Mucosa of descending colon (tissue), 3 donors: ENCODE measurements around the gene HNRNPDL. TPM values are rescaled to one million over a fixed set of nuclear protein-coding genes. Genes with fewer than 3 reads are reported as not detected.
"Not testable (repeated sequence)": the region's sequence is repeated elsewhere in the genome, so short reads cannot be mapped to it uniquely, and the experiment has no call there.

Experiments
- ATAC-seq: fragments of 200-7000 bp; cut with Tn5 transposase; one replicate; pipeline ENCODE4 v1.9.1; 2020; ENCODE audit warnings: mild to moderate bottlenecking, moderate library complexity
- DNase-seq, 3 donors: peaks; one replicate each; pipeline ENCODE4 v3.0.0-alpha.2; 2020
- H3K36me3 ChIP-seq: fragments of 200-600 bp; one replicate; pipeline ENCODE4 v1.8.0; 2021; ENCODE audit warnings: low read depth, mild to moderate bottlenecking
- H3K4me1 ChIP-seq: fragments of 200-600 bp; one replicate; pipeline ENCODE4 v1.8.0; 2021; ENCODE audit warnings: low read depth, mild to moderate bottlenecking
- H3K4me3 ChIP-seq: fragments of 200-600 bp; one replicate; pipeline ENCODE4 v1.8.0; 2021; ENCODE audit warnings: mild to moderate bottlenecking
- H3K9me3 ChIP-seq: fragments of 200-600 bp; one replicate; pipeline ENCODE4 v1.8.0; 2021; ENCODE audit warnings: mild to moderate bottlenecking
- intact Hi-C, 2 donors: fragments of 100-400 bp; cut with DNase I in 1 of 2; cut with micrococcal nuclease in 1 of 2; formaldehyde crosslinking; loops; one replicate each; pipeline versions ENCODE4 v1.11.0 to v1.11.1; 2022; cut with DNase I, micrococcal nuclease
- long read RNA-seq, 2 donors: library from polyadenylated mRNA; unstranded; transcript quantifications; one replicate each; pipeline ENCODE4 v2.0.0, GENCODE V29; 2019 to 2021
- total RNA-seq, 3 donors: library from RNA; stranded (reverse); fragmentation: NEBNext Ultra II Directional in 2 of 3; extraction: Animal tissue kit (Norgen Biotek cat#: 25700) in 2 of 3; gene quantifications; one replicate each; pipeline versions ENCODE4 v1.2.1 to v1.2.4, GENCODE V29; 2021 to 2023
- TF ChIP-seq, protein P1 (sequence below): fragments of 200-600 bp; IDR thresholded peaks from one replicate; pipeline ENCODE4 v1.8.0; 2022; ENCODE audit warnings: antibody characterized with exemption, mild to moderate bottlenecking
- donor health status: DM: no; HTN: no; CAD: no; lungs with moderate emphysema.
- donor health status: DM: no; HTN: no; CAD: no.
- donor health status: DM: no; HTN: yes; CAD: no.

HNRNPDL gene
- total RNA-seq: 100 to 1,000 TPM in 2 of 3 donors, 10 to 100 TPM in 1; 84.1 to 186 (median 107) TPM
- long read RNA-seq, donor 1, transcript HNRNPDL-201 (8 exons, 3,781 nt): major isoform, 133 of 232 reads
- long read RNA-seq, donor 1, transcript HNRNPDL-204 (7 exons, 2,404 nt): minor isoform, 54 of 232 reads
- long read RNA-seq, donor 1, transcript HNRNPDL-202 (9 exons, 1,402 nt): minor isoform, 11 of 232 reads
- long read RNA-seq, donor 1, partial matches to known transcripts: 21 of 232 reads
- long read RNA-seq, donor 1, other reads (novel, unspliced or antisense): 8 of 232 reads
- long read RNA-seq, donor 2, transcript HNRNPDL-201 (8 exons, 3,781 nt): major isoform, 17 of 40 reads
- long read RNA-seq, donor 2, transcript HNRNPDL-204 (7 exons, 2,404 nt): minor isoform, 8 of 40 reads
- long read RNA-seq, donor 2, partial matches to known transcripts: 10 of 40 reads
- long read RNA-seq, donor 2, other reads (novel, unspliced or antisense): 1 of 40 reads

DNA sequence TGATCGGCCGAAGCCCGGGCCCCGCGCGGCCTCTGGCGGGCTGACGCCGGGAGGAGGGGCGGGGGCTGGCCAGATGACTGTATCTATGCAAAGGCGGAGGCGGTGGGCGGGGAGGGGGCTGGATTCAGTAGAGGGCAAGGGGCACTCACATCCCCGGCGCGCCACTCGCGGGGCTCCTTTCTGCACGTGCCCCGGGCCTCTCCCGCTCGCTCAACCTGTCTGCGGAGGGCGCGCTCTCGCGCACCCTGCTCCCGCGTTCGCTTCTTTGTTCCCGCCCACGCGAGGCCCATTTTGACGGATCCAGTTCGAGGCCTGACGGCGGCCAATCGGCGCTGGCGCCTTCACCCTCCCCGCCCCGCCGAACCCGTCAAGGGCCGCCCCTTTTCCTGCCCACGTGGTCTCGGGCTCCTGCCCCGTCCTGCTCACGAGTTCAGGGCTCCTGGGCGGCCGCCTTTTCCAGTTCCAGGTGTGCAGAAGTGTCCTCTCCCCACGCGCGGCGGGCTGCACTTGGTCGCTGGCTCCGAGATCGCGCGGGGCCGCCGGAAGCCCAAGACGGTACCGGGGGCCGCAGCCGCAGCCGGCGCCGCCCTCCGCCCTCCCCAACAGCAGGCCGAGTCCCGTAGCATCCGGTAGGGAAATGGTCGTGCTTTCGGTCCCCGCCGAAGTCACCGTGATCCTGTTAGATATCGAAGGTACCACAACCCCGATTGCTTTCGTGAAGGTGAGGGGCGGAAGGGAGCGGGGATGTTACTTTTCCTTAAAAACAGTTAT, at the start of gene HNRNPDL, which contains the start of gene ENOPH1:
TSS of gene HNRNPDL (minus strand) at position 270 of the 771 bp plus-strand sequence. CDS start 772 bp downstream, outside the sequence.
TSS of gene ENOPH1 (plus strand) at position 398 of the 771 bp plus-strand sequence. CDS start at position 638, 240 bp downstream.
- peaks cover 27% of the 10 kb centered on the region for H3K4me1 ChIP-seq
- TF ChIP-seq, protein P1, sequence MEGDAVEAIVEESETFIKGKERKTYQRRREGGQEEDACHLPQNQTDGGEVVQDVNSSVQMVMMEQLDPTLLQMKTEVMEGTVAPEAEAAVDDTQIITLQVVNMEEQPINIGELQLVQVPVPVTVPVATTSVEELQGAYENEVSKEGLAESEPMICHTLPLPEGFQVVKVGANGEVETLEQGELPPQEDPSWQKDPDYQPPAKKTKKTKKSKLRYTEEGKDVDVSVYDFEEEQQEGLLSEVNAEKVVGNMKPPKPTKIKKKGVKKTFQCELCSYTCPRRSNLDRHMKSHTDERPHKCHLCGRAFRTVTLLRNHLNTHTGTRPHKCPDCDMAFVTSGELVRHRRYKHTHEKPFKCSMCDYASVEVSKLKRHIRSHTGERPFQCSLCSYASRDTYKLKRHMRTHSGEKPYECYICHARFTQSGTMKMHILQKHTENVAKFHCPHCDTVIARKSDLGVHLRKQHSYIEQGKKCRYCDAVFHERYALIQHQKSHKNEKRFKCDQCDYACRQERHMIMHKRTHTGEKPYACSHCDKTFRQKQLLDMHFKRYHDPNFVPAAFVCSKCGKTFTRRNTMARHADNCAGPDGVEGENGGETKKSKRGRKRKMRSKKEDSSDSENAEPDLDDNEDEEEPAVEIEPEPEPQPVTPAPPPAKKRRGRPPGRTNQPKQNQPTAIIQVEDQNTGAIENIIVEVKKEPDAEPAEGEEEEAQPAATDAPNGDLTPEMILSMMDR: no peak
- DNase-seq (peak; percentile 97 to 98 (median 98)), ATAC-seq (peak; percentile 82)
- no peaks in the 10 kb centered on the region for H3K9me3 ChIP-seq
- peak within 1 kb of the TSS; percentile 70 for H3K4me3 ChIP-seq
- H3K36me3 ChIP-seq: no peaks in the 10 kb centered on the region
- intact Hi-C loops: no loop called here

DNA sequence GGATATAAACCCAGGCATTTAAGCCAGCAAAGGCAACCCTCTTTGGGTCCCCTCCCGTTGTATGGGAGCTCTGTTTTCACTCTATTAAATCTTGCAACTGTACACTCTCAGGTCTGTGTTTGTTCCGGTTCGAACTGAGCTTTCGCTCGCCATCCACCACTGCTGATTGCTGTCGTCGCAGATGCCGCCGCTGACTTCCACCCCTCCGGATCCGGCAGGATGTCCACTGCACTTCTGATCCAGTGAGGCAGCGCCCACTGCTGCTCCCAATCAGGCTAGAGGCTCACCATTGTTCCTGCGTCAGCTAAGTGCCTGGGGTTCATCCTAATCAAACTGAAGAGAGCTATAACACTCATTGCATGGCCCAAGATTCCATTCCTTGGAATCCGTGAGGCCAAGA, 49.3 kb upstream of the HNRNPDL start:
- ATAC-seq: no peak
- Histone ChIP-seq H3K36me3 (no peaks in the 10 kb centered on the region), H3K4me1 (no peaks in the 10 kb centered on the region), H3K9me3 (no peaks in the 10 kb centered on the region), H3K4me3 (no peak overlapping the region)
- TF ChIP-seq, protein P1: no peak
- no peak for DNase-seq
- intact Hi-C loops: no loop called here

DNA sequence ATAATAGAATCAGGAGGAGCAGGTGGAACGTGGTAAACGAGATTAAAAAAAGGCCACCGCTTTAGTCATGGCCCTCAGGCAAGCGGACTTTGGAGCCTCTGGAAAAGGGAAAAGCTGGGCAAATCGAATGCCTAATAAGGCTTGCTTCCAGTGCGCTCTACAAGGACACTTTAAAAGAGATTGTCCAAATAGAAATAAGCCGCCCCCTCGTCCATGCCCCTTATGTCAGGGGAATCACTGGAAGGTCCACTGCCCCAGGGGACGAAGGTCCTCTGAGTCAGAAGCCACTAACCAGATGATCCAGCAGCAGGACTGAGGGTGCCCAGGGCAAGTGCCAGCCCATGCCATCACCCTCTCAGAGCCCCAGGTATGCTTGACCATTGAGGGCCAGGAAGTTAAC, 47.2 kb upstream of the HNRNPDL start:
- H3K4me3 ChIP-seq, intact Hi-C loops, H3K9me3 ChIP-seq, DNase-seq, ATAC-seq, H3K36me3 ChIP-seq, H3K4me1 ChIP-seq: not testable (repeated sequence)

DNA sequence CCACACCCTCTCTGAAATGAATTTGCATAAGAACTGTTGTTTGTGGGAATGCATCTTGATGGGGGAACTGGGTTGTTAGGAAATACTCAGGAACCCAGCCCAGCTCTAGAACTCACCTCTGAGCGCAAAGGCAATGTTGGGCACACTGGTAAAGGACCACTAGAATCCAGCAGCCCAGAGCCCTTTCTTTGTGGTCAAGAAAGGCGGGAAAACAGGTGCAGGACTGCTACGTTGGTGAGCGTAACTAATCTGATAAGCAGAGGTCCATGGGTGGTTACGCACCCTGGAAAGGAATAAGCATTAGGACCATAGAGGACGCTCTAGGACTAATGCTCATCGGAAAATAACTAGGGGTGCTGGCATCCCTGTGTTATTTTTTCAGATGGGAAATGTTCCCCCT, 45.7 kb upstream of the HNRNPDL start:
- H3K36me3 ChIP-seq, intact Hi-C loops, DNase-seq, ATAC-seq, H3K4me1 ChIP-seq, H3K4me3 ChIP-seq, H3K9me3 ChIP-seq: not testable (repeated sequence)

DNA sequence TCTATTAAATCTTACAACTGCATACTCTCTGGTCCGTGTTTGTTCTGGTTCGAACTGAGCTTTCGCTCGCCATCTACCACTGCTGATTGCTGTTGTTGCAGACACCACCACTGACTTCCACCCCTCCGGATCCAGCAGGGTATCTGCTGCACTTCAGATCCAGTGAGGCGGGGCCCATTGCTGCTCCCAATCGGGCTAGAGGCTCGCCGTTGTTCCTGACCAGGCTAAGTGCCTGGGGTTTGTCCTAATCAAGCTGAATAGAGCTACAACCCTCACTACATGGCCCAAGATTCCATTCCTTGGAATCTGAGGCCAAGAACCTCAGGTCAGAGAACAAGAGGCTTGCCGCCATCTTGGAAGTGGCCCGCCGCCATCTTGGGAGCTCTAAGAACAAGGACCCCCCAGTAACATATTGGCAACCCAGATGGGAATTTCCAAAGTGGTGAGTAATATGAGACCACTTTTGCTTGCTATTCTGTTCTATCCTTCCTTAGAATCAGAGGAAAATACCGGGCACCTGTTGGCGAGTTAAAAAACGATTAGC, 43.4 kb upstream of the HNRNPDL start:
- no peak overlapping the region for H3K4me3 ChIP-seq
- no peaks in the 10 kb centered on the region for H3K9me3 ChIP-seq
- H3K4me1 ChIP-seq: no peaks in the 10 kb centered on the region
- ATAC-seq (no peak), DNase-seq (no peak)
- no peaks in the 10 kb centered on the region for H3K36me3 ChIP-seq
- TF ChIP-seq, protein P1: no peak
- intact Hi-C loops: no loop called here

DNA sequence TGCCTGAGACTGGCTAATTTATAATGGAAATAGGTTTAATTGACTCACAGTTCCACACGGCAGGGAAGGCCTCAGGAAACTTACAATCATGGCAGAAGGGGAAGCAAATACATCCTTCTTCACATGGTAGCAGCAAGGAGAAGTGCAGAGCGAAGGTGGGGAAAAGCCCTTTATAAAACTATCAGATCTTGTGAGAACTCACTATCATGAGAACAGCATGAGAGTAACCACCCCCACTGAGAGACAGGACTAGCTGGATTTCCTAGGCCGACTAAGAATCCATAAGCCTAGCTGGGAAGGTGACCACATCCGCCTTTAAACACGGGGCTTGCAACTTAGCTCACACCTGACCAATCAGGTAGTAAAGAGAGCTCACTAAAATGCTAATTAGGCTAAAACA, 42.8 kb upstream of the HNRNPDL start:
- ATAC-seq, H3K4me3 ChIP-seq, H3K9me3 ChIP-seq, intact Hi-C loops, H3K36me3 ChIP-seq, DNase-seq, H3K4me1 ChIP-seq: not testable (repeated sequence)
